Measurements from ENCODE around the gene CLCN4.

GRCh38 chrX:10237241-10237640, 80.5 kb downstream of the CLCN4 start:
- no peak for TF ChIP-seq CTCF (IDR thresholded peaks at IDR 0.05)
- no peak for TF ChIP-seq POLR2A (IDR thresholded peaks at IDR 0.05)

Measured in lower leg skin (tissue), 3 donors.